ENCODE measurements around the gene BICRAL.
"Not testable (repeated sequence)": the region's sequence is repeated elsewhere in the genome, so short reads cannot be mapped to it uniquely, and the experiment has no call there.

The BICRAL gene

DNA sequence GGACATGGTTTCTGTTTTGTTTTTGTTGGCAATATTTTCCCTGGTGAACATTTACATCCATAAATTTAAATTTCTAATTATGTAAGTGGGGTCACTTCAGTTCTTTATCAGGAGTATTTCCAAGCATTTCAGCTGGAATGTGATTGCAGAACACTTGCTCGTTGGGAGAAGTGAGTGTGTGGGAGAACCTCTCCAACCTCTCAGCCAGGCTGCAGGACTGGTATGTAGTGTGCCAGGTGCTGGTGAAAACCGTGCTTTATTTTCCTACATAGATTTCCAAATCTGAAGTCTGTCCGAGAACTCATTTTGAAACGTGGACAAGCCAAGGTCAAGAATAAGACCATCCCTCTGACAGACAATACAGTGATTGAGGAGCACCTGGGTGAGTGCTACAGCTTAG lies 103.8 kb downstream of the BICRAL start:
- TF ChIP-seq CTCF (IDR thresholded peaks at IDR 0.05; ENCODE audit: low read depth, low read length) = no peak
- no peak for DNase-seq (ENCODE audit: extremely low read depth, low read depth)

DNA sequence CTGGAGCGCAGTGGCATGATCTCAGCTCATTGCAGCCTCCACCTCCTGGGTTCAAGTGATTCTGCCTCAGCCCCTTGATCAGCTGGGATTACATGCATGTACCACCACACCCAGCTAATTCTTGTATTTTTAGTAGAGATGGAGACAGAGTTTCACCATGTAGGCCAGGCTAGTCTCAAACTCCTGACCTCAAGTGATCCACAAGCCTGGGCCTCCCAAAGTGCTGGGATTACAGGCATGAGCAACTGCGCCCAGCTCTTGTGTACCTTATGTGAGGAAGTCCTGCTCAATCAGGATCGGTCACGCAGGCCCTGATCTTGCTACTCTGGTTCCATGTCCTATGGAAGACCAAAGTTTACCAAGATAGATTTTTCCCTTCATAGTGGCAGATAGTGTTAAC lies 106.3 kb downstream of the BICRAL start:
- DNase-seq (ENCODE audit: extremely low read depth, low read depth) = not testable (repeated sequence)

- no peak for TF ChIP-seq CTCF (IDR thresholded peaks at IDR 0.05; ENCODE audit: low read depth, low read length)
- no peak for DNase-seq (ENCODE audit: extremely low read depth, low read depth)
These were observed 108.0 kb downstream of the BICRAL start for GRCh38 chr6:42889815-42890214.

DNA sequence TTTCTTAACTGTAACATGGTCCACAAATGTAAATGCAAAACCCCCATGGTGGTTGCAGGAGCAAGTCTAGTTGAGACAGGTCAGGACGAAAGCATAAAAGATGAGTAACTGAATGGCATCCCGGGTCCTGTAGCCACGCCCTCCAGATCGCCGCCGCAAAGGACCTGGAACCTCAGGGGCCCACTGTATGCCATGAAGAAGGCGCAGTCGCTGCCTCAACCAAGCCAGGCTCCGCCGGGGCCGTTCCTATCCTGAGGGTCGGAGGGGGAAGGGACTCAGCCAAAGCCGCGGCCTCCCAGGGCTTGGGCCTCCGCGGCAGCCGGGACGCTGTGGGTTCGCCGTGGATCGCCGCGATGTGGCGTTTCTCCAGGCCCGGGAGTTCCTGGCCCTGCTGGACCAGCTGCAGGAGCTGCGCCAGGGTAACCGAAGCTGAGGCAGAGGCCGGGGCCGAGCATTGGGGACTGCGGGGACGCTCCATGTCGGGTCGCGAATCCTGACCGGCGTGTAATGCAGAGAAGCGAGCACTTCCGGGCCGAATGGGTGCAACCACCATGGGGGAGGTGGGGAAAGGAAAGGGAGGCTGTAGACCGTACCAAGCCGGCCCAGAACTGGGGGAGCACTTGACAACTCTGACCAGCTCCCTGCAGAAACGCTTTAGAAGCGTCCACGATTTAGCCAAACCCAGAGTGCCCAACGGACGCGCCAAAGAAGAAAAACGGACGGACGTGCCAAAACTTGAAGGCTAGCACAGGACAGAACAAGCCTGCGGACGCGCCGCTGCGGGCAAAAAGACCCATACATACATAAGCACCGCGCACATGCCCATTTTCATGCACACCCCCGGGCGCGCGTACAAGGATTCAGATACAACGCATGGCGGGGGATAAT lies 108.7 kb downstream of the BICRAL start:
- DNase-seq (ENCODE audit: extremely low read depth, low read depth) = peak; percentile 96
- no peak; the same call in 1 of the 2 replicates for TF ChIP-seq CTCF (IDR thresholded peaks at IDR 0.05; ENCODE audit: low read depth, low read length)

- no peak for DNase-seq (ENCODE audit: extremely low read depth, low read depth)
- no peak for TF ChIP-seq CTCF (IDR thresholded peaks at IDR 0.05; ENCODE audit: low read depth, low read length)
These were observed 109.4 kb downstream of the BICRAL start for GRCh38 chr6:42891199-42891722.

- DNase-seq (ENCODE audit: extremely low read depth, low read depth) = not testable (repeated sequence)
These were observed 112.4 kb downstream of the BICRAL start for GRCh38 chr6:42894041-42894828.

DNA sequence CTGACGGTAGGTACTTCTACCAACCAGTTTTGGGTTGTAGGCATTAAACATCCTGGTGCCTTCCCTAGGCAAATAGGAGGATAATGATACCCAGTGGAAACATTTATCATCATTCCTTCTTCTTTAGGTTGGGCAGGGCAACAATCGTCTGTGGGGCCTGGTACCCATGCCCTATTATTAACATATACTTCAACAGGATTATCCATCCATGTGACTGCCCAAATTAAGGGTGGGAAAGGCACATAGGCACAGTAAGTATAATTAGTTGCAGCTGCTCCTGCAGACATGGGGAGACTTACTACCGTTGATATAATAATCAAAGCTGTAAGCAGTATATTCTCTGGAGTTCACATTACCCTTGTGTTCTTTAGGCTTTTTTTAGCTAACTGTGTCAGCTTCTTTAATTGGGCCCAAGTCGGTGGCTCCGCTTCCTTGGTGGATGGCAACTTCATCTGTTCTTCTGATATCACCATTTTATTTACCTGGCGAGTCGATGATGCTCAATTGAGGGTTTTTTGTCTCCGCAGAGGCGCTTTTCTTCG lies 114.4 kb downstream of the BICRAL start:
- no peak for DNase-seq (ENCODE audit: extremely low read depth, low read depth)

More for the DNA sequence above, 114.4 kb downstream of the BICRAL start:
- no peak for TF ChIP-seq CTCF (IDR thresholded peaks at IDR 0.05; ENCODE audit: low read depth, low read length)
